Mucosa of descending colon (tissue), 3 donors: Measurements from ENCODE around the gene TUFT1. TPM values are rescaled to one million over a fixed set of nuclear protein-coding genes. Genes with fewer than 3 reads are reported as not detected.
A peak's percentile ranks its signal among the peaks of the same experiment; 100 is the strongest.

ENCODE experiments used
- ATAC-seq: fragments of 200-7000 bp; cut with Tn5 transposase; one replicate; pipeline ENCODE4 v1.9.1; 2020; ENCODE audit warnings: mild to moderate bottlenecking, moderate library complexity
- DNase-seq, 3 donors: peaks; one replicate each; pipeline ENCODE4 v3.0.0-alpha.2; 2020
- H3K36me3 ChIP-seq: fragments of 200-600 bp; one replicate; pipeline ENCODE4 v1.8.0; 2021; ENCODE audit warnings: low read depth, mild to moderate bottlenecking
- H3K4me1 ChIP-seq: fragments of 200-600 bp; one replicate; pipeline ENCODE4 v1.8.0; 2021; ENCODE audit warnings: low read depth, mild to moderate bottlenecking
- H3K4me3 ChIP-seq: fragments of 200-600 bp; one replicate; pipeline ENCODE4 v1.8.0; 2021; ENCODE audit warnings: mild to moderate bottlenecking
- H3K9me3 ChIP-seq: fragments of 200-600 bp; one replicate; pipeline ENCODE4 v1.8.0; 2021; ENCODE audit warnings: mild to moderate bottlenecking
- intact Hi-C, 2 donors: fragments of 100-400 bp; cut with DNase I in 1 of 2; cut with micrococcal nuclease in 1 of 2; formaldehyde crosslinking; loops; one replicate each; pipeline versions ENCODE4 v1.11.0 to v1.11.1; 2022; cut with DNase I, micrococcal nuclease
- total RNA-seq, 3 donors: library from RNA; stranded (reverse); fragmentation: NEBNext Ultra II Directional in 2 of 3; extraction: Animal tissue kit (Norgen Biotek cat#: 25700) in 2 of 3; gene quantifications; one replicate each; pipeline versions ENCODE4 v1.2.1 to v1.2.4, GENCODE V29; 2021 to 2023
- TF ChIP-seq, protein P1 (sequence below): fragments of 200-600 bp; IDR thresholded peaks from one replicate; pipeline ENCODE4 v1.8.0; 2022; ENCODE audit warnings: antibody characterized with exemption, mild to moderate bottlenecking
- donor health status: DM: no; HTN: no; CAD: no; lungs with moderate emphysema.
- donor health status: DM: no; HTN: no; CAD: no.
- donor health status: DM: no; HTN: yes; CAD: no.

Gene TUFT1
- total RNA-seq, 3 donors from 2014 or later, result 20.2 to 38.0 (median 27.5) TPM

GRCh38 chr1:151612501-151613281, 72.6 kb downstream of the TUFT1 start:
- peak; percentile 42 for ATAC-seq
- intact Hi-C loops, result no loop called here
- TF ChIP-seq, protein P1, sequence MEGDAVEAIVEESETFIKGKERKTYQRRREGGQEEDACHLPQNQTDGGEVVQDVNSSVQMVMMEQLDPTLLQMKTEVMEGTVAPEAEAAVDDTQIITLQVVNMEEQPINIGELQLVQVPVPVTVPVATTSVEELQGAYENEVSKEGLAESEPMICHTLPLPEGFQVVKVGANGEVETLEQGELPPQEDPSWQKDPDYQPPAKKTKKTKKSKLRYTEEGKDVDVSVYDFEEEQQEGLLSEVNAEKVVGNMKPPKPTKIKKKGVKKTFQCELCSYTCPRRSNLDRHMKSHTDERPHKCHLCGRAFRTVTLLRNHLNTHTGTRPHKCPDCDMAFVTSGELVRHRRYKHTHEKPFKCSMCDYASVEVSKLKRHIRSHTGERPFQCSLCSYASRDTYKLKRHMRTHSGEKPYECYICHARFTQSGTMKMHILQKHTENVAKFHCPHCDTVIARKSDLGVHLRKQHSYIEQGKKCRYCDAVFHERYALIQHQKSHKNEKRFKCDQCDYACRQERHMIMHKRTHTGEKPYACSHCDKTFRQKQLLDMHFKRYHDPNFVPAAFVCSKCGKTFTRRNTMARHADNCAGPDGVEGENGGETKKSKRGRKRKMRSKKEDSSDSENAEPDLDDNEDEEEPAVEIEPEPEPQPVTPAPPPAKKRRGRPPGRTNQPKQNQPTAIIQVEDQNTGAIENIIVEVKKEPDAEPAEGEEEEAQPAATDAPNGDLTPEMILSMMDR, result no peak
- Histone ChIP-seq H3K36me3 (no peaks in the 10 kb centered on the region), H3K4me3 (peak overlapping the region; percentile 94), H3K9me3 (no peaks in the 10 kb centered on the region), H3K4me1 (no peaks in the 10 kb centered on the region)
- DNase-seq, result peak in 1 of 3 donors; percentile 38

GRCh38 chr1:151613282-151613780, 73.2 kb downstream of the TUFT1 start:
- no peak for ATAC-seq
- TF ChIP-seq, protein P1, result no peak
- intact Hi-C loops, result no loop called here
- Histone ChIP-seq H3K9me3 (no peaks in the 10 kb centered on the region), H3K36me3 (no peaks in the 10 kb centered on the region), H3K4me3 (no peak overlapping the region), H3K4me1 (no peaks in the 10 kb centered on the region)
- DNase-seq, result no peak

- ATAC-seq (no peak), DNase-seq (no peak)
- H3K9me3 ChIP-seq, result no peaks in the 10 kb centered on the region
- peaks cover 5% of the 10 kb centered on the region for H3K4me1 ChIP-seq
- TF ChIP-seq, protein P1, result no peak
- no peaks in the 10 kb centered on the region for H3K36me3 ChIP-seq
- intact Hi-C loops, result no loop called here
- no peak overlapping the region for H3K4me3 ChIP-seq
Measured at GRCh38 chr1:151615711-151616504, 75.8 kb downstream of the TUFT1 start.

- intact Hi-C loops, result no loop called here
- Histone ChIP-seq H3K36me3 (no peaks in the 10 kb centered on the region), H3K9me3 (no peaks in the 10 kb centered on the region), H3K4me1 (peaks cover 5% of the 10 kb centered on the region), H3K4me3 (no peak overlapping the region)
- TF ChIP-seq, protein P1, result no peak
- ATAC-seq, result no peak
- DNase-seq, result no peak
Measured at GRCh38 chr1:151616505-151616849, 76.4 kb downstream of the TUFT1 start.

- intact Hi-C loops, result no loop called here
- Histone ChIP-seq H3K36me3 (no peaks in the 10 kb centered on the region), H3K4me1 (peaks cover 5% of the 10 kb centered on the region), H3K4me3 (no peak overlapping the region), H3K9me3 (no peaks in the 10 kb centered on the region)
- ATAC-seq, result peak; percentile 10
- TF ChIP-seq, protein P1, result no peak
- DNase-seq, result no peak
Measured at GRCh38 chr1:151618003-151618402, 77.9 kb downstream of the TUFT1 start.
